HG02571 (cell line): ENCODE results near the gene PRAME.
"Not testable (repeated sequence)": the region's sequence is repeated elsewhere in the genome, so short reads cannot be mapped to it uniquely, and the experiment has no call there.

Experiments
- ATAC-seq: cut with Tn5 transposase; IDR thresholded peaks from one replicate; pipeline ENCODE4 v1.9.1; 2021; ENCODE audit warnings: mild to moderate bottlenecking, moderate library complexity; ENCODE audit not compliant: unreplicated experiment

PRAME gene

GRCh38 chr22:22581524-22581923, 22.5 kb upstream of the PRAME start:
- ATAC-seq, result not testable (repeated sequence)

- ATAC-seq, result no peak
These were observed 21.0 kb upstream of the PRAME start for GRCh38 chr22:22579869-22580604.

- no peak for ATAC-seq
These were observed 19.8 kb upstream of the PRAME start for GRCh38 chr22:22578702-22579424.

GRCh38 chr22:22576989-22577427, 17.9 kb upstream of the PRAME start:
- no peak for ATAC-seq

GRCh38 chr22:22576244-22576988, 17.4 kb upstream of the PRAME start:
- no peak for ATAC-seq

GRCh38 chr22:22574361-22574760, 15.3 kb upstream of the PRAME start:
- ATAC-seq, result no peak

- ATAC-seq, result no peak
These were observed 14.2 kb upstream of the PRAME start for GRCh38 chr22:22573047-22573889.

- ATAC-seq, result no peak
These were observed 12.8 kb upstream of the PRAME start for GRCh38 chr22:22571862-22572261.

- no peak for ATAC-seq
These were observed 12.4 kb upstream of the PRAME start for GRCh38 chr22:22571429-22571828.

GRCh38 chr22:22569218-22569617, 10.2 kb upstream of the PRAME start:
- ATAC-seq, result no peak

GRCh38 chr22:22565981-22566380, 6.9 kb upstream of the PRAME start:
- ATAC-seq, result no peak

GRCh38 chr22:22558071-22558971, 744 bp downstream of the PRAME start:
- no peak for ATAC-seq

- no peak for ATAC-seq
These were observed 1.8 kb downstream of the PRAME start for GRCh38 chr22:22556995-22557925.

- ATAC-seq, result no peak
These were observed 2.5 kb downstream of the PRAME start for GRCh38 chr22:22556578-22556977.

GRCh38 chr22:22555596-22555995, 3.5 kb downstream of the PRAME start:
- no peak for ATAC-seq

GRCh38 chr22:22554587-22555284, 4.3 kb downstream of the PRAME start:
- ATAC-seq, result no peak

GRCh38 chr22:22553735-22554586, 5.1 kb downstream of the PRAME start:
- ATAC-seq, result no peak
